ENCODE results near the gene RHOT2.

RHOT2 gene

DNA sequence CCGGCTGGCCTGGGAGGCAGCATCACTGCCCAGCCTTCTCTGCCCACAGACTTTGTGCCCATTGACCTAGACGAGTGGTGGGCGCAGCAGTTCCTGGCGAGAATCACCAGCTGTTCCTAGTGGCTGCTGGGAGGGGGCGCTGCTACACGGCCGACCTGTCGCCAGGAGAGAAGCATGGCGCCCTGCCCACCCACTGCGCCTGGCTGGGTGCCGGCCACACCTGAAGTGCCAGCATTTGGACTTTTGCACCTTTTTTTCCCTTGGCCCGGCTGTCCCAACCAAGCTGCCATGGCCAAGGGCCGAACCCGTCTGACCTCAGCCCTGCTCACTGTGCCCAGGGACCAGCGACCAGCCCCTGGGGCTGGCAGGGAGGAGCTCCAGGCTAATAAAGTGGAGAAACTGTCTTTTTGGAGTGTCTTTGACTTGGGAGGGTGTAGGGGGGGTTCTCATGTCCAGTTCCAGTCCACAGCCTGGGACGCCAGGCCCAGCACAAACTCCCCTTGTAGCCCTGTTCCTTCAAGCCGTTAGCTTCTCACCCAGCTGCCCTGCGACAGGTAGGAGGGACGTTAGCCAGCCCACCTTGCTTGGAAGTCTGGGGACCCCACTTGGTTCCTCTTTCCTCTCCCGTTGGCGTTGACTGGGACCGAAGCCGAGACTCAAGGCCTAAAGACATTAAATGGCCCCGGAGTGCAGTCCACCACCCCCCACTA, 19.7 kb upstream of the RHOT2 start:
- peak; percentile 45 for DNase-seq

DNA sequence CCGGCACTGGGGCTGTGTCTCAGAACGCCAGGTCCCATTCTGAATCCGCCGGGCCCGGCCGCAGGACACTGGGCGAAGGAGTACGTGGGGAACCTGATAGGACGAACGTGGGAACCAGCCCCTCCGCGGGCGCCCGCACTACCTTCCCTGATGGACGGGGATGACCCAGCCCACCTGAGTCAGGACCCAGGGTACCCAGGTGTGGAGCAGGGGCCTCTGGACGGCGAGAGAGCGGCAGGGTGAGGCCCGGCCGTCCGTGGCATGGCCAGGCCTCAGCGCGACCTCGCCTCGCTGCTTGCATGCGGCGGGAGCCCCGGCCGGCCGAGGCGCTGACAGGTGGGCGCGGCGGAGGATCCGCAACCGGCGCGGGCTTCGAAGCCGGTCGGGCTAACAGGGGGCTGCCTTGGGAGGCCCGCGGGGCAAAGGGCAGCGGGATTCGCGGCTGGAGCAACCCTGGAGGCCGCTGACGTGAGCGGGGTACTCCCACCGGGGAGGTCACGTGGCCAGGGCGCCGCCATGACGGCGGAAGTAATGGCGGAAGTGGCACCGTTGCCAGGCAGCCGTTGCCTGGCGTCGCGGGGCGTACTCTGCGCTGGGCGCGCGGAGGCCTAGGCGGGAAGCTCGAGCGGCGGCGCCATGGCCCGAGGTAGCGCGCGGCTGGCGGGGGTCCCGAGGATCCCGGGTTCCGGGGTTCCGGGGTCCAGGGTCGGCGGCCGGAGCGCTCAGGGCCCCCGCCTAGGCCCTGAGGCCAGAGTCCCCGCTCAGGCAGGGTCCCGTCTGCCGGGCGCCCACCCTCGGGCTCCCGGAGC, 18.9 kb upstream of the RHOT2 start, which contains the start of gene WDR90:
Gene WDR90 (plus strand): TSS at position 585 of the 809 bp plus-strand sequence. CDS start 52 bp downstream, at position 637.
- DNase-seq: peak; percentile 90

DNA sequence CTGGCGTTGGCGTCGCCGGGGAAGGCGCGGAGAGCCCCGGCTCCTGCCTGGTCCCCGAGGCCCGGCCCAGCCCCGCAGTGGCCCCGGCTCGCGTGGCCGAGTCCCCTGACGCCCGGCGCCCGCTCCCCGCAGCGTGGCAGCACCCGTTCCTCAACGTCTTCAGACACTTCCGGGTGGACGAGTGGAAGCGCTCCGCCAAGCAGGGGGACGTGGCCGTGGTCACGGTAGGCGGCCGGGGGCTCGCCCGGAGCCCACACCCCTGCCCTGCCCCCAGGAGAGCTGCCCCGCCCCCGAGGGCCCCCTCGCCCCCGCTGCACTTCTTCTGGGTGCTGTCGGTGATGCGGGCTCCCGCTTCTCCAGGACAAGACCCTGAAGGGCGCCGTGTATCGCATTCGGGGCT, 18.3 kb upstream of the RHOT2 start:
- DNase-seq: no peak

DNA sequence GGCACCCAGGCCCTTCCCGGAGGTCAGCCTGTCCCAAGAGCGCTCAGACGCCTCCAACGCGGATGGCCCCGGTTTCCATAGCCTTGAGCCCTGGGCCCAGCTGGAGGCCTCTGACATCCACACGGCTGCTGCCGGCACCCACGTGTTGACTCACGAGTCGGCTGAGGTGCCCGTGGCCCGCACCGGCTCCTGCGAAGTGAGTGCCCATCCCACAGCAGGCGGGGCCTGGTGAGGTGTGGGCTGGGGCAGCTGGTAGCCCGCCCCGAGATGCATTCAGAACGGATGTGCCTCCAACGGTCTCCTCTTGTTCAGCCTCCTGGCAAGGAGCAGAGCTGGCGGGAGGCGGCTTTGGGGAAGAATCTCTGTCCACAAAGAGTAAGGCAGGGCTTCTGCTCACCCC, 16.1 kb upstream of the RHOT2 start:
- DNase-seq: no peak

DNA sequence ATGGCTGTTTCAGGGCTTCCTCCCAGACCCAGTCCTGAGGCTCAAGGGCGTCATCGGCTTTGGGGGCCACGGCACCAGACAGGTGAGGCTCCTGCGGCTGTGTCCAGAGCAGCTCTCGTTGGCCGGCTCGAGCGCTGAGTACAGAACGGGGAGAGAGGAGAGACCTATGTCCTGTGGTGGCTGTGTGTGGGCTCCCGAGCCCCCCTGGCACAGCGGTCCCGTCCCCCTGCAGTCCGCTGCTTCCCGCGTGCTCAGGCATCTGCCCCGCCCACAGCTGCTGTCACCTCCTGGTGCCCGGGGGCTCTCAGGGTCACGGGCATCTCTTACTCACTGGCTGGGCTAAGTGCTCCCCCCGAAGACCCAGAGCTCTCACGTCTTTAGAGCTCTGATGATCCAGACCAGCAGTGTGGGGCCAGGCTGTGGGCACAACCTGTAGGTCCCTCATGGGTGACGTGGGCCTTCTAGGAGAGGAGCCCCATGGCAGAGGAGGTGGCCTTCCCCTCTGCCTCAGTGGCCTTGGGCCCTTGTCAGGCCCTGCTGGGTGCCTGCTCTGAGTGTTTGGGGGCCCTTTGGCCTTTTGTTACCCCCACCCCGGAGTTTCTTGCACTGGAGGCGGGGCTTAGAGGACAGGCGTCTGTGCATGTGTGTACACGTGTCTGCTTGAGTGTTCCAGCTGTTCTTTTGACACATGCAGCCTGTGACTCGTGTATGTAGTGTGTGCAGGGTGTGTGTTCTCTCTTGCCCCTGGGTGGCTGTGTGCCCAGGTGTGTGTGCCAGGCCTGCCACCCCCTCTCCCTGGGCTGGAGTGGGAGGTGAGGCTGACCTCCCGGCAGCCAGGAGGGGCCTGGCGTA, 15.3 kb upstream of the RHOT2 start:
- no peak for DNase-seq

DNA sequence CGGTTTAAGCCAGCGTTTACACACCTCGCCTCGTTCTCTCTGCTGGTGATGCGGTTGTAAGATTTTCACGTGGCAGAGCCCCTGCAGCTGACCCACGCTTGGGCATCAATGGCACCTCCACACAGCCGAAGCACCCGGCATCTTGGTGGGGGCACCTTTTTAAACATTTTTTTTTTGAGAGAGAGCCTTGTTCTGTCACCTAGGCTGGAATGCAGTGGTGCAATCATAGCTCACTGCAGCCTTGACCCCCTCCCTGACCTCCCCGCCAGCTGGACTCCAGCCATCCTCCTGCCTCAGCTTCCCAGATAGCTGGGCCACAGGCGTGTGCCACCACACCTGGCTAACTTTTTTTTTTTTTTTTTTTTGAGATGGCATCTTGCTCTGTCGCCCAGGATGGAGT, 13.9 kb upstream of the RHOT2 start:
- no peak for DNase-seq

DNA sequence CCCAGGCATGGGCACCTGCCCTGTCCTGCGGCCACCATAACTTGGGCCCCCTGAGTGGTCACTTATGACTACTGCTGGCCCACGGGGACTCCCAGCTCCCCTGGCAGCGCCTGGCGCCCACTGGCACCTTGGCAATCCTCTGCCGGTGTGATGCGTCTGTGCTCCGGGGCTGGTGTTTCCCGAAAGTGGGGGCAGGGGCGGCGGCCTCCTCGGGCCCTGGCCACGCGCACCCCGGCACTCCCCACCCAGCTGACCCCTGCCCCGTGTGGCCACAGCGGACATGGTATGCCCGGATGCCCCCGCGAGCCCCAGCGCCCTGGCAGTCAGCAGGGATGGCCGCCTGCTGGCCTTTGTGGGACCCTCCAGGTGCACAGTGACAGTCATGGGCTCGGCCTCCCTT, 10.4 kb upstream of the RHOT2 start:
- no peak for DNase-seq

DNA sequence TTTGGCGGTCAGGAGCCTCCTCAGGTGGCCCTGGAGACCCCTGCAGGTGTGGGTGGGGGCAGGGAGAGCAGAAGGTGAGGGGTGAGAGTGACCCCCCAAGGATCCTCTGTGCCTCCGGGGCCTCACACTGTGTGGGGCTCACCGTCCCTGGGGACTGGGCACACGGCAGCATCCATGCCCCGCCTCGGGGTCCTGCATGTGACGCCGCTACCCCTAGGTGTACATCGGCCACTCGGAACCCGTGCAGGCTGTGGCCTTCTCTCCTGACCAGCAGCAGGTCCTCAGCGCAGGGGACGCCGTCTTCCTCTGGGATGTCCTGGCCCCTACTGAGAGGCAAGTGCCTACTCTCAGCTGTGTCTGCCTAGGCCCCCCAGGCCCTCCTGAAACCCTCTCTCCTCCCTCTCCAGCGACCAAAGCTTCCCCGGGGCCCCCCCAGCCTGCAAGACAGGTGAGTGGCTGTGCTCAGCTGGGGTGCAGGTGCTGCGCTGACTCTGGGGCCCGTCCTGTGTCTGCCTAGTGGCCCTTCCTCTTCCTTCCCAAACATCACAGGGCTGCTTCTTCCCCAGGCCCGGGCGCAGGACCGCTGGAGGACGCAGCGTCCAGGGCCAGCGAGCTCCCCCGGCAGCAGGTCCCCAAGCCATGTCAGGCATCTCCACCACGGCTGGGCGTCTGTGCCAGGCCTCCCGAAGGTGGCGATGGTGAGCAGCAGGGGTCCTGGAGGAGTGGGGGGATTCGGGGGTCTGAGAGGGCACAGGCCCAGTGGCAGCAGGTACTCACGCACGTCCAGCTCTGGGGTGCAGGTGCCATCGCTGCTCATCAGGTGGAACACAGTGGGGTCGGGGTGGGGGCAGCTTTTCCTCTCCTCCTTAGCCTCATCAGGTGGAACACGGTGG, 9.0 kb upstream of the RHOT2 start:
- no peak for DNase-seq

DNA sequence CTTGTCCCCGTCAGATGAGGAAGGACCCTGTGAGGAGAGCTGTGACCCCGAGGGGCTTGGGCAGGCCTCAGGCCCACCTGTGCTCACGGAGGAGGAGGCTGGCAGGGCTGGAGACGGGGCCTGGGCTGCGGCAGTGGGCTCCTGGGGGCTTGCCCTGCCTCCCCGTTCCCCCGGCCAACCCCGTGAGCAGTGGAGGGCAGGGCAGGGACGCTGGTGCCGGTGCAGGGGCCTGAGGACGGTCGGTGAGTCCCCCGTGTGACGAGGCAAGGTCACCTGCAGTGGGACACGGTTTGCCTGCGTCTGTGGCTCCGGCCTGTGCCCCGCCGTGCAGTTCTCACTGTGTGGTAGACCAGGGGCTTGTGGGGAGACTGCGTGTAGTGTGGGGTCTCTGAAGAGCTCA, 8.3 kb upstream of the RHOT2 start:
- DNase-seq: no peak

DNA sequence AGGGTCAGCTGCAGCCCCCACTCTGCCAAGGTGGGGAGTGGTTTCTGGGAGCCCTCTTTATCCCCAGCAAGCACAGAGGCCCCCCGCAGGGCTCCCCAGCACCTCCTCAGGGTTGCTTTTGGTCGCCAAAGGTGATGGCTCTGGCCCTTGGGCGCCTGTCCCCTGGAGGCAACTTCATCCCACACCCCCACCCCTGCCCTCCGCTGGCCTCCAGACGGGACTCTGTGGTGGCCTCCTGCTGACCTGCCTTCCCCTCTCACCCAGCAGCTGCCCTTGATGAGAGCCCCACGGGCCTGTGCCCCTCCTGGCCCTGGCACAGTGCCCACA, 7.8 kb upstream of the RHOT2 start:
- DNase-seq: no peak

DNA sequence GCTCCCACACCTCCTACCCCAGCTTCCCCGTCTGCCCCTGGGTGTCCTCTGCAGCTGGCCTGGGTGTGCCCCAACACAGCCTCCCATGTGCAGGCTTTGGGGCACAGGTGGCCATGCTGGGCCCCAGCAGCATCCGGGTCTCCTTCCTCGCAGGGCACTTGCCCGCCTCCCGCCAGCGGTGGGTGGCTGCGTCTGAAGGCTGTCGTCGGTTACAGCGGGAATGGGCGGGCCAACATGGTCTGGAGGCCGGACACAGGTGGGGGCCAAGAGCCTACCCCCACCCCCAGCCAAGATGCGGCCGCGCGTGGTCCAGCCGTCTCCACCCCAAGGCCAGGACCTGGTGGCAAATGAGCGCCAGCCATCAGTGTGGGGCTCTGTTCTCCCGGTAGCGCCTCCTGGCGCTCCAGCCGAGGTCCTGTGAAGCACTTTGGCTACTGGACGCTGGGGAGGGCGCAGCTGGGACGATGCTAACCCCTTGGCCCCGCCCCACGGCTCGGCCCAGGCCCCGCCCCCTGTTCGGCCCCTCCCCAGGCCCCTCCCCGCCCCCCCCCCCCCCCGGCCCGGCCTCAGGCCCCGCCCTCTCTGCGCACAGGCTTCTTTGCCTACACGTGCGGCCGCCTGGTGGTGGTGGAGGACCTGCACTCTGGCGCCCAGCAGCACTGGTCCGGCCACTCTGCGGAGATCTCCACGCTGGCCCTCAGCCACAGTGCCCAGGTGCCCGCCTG, 7.3 kb upstream of the RHOT2 start:
- peak; percentile 71 for DNase-seq

DNA sequence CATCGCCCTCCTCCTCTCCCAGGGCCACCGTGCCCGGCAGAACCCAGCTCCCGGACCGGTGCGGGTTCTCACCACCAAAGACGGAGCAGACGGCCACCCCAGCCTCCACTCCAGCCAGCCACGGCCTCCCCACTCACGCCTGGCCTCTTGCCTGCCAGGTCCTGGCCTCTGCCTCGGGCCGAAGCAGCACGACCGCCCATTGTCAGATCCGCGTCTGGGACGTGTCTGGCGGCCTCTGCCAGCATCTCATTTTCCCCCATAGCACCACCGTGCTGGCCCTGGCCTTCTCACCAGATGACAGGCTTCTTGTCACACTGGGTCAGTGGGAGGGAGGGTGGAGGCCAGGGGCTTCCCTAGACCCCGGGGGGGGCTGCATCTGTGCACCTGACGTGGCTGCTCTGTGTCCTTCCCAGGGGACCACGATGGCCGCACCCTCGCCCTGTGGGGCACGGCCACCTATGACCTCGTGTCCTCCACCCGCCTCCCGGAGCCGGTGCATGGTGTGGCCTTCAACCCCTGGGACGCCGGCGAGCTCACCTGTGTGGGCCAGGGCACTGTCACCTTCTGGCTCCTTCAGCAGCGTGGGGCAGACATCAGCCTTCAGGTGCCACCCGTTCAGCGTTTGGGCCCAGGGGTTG, 6.6 kb upstream of the RHOT2 start:
- no peak for DNase-seq

DNA sequence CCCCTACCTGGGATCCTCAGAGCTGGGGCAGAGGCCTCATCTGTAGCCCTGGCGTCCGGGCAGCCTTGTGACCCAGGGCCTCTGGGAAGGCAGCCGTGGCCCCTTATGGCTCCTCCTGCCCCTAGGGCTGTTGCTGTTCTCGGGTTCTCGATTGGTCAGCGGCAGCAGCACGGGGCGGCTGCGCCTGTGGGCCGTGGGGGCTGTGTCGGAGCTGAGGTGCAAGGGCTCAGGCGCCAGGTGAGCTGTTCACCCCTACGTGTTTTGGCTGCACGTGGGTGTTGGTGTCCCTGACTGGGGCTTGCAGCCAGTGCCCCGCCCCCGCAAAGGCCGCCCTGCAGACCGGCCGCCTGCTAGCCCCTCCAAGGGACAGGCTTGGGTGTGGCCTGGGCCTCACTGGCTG, 5.8 kb upstream of the RHOT2 start:
- DNase-seq: no peak

DNA sequence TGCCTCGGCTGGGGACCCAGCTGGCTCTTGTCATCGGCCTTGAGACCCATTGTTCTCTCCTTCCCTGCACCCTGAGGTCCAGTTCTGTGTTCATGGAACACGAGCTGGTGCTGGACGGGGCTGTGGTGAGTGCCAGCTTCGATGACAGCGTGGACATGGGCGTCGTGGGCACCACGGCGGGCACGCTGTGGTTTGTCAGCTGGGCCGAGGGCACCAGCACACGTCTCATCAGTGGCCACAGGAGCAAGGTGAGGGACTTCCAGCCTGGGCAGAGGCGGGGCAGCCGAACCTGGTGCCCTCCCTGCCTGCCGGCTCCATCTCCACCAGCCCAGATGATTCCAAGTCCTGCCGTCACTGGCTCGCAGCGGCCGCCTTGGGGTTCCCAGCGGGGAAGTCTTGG, 5.3 kb upstream of the RHOT2 start:
- DNase-seq: no peak

DNA sequence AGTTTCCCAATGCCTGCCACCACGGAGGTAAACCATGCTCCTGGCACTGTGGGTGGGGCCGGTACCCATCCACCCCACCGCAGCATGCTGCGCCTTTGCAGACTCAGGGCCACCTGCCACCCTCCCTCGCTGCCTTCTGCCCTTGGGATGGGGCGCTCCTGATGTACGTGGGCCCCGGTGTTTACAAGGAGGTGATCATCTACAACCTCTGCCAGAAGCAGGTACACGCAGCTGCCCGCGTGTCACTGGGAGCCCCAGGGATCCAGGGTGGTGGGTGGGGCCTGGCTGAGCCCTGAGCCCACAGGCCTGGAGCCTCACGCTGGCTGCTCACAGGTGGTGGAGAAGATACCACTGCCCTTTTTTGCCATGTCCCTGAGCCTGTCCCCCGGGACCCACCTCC, 1.4 kb upstream of the RHOT2 start:
- DNase-seq: no peak

DNA sequence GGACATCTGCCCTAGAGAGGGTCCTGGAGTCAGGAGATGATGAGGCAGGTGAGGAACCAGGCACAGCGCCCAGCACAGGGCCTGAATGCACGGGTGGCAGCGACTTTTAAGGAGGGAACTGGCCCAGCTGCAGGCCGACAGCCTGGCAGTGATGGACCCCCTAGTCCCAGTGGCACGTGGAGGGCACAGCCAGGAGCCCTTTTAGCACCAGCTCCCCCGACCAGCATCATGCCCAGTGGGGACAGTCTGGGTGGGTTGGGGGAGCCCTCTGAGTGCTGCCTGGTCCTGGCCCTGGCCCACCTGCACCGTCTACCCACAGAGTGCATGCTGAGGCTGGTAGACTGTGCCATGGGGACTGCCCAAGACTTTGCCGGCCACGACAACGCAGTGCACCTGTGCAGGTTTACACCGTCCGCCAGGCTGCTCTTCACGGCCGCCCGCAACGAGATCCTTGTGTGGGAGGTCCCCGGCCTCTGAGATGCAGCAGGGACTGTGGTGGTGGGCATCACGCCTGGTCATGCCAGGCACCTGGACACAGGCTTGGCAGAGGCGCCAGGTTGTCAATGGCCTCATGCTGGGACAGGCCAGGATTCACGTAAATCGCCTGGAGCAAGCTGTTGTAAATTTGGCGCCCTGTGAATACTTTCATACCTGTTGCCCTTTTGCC, 686 bp upstream of the RHOT2 start:
- no peak for DNase-seq

DNA sequence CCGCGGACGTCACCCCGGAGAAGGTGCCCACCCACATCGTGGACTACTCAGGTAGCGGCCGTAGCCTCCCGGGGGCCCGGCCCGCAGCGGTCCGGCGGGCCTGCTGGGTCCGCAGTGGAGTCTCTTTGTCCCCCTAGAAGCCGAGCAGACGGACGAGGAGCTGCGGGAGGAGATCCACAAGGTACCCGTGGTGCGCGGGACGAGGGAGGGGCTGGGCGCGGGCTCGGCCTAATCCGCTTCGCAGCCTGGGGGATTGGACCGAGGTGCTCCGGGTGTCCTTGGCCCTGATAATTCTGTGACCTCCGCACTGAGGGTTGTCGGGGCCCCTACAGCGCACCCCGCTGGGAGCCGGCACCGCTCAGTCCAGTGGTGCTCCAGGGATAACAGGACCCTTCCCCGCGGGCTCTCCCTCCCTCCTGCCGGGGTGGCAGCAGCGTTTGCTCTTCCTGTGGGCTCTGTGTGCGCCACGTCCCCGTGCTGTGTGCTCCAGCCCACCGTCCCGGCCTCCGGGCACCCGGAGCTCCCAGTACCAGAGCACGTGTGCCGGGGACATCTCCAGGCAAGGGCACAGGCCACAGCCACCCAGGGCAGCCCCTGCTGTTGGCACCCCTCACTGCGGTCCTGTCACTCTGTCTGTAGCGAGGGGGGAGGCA, 713 bp downstream of the RHOT2 start:
- DNase-seq: no peak

DNA sequence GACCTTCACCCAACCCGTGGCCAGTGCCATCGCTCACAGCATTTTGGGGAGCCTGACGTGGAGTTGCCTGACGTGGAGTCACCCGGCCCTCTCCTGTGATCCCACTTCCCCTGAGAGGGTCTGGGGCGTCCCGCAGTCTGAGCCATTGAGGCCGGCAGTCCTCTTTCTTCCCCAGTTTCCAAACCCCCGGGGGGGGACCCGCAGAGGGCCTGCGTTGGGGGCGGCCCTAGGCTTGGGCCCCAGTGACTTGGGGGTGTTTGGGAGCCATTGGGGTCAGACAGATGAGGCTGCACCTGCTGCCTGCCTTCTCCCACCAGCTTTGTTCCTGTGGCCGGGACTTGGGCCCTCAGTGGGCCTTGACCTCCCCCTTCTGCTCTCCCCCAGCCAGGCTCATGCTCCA, 1.7 kb downstream of the RHOT2 start:
- DNase-seq: no peak

DNA sequence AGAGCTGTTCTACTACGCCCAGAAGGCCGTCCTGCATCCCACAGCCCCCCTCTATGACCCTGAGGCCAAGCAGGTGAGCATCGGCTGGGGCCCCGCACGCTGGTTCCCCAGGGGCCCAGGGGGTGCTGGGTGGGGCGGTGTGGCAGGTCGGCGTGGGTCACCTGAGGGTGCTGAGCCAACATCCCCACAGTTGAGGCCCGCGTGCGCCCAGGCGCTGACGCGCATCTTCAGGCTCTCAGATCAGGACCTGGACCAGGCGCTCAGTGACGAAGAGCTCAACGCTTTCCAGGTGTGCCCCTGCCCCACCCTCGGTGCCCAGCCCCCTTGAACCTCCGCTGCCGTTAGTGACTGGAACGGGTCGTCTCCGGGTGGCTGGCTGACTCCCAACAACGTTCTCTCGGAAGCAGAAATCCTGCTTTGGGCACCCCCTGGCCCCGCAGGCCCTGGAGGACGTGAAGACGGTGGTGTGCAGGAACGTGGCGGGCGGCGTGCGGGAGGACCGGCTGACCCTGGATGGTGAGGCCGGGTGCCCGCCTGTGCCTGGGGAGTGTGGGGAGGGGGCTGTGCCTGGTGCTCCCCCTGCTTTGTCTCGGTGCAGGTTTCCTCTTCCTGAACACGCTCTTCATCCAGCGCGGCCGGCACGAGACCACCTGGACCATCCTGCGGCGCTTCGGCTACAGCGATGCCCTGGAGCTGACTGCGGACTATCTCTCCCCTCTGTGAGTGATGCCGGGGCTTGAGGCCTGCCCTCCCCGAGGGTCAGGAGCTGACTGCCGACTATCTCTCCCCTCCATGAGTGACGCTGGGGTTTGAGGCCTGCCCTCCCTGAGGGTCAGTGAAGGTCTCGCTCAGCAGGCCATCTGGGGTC, 2.8 kb downstream of the RHOT2 start:
- DNase-seq: no peak
